HCT116 (cell line): Measurements from ENCODE around the gene CNPY2. TPM values are rescaled to one million over a fixed set of nuclear protein-coding genes. Genes with fewer than 3 reads are reported as not detected.

ENCODE experiments used
- ATAC-seq: fragments of 200-7000 bp; cut with Tn5 transposase; 2 replicates; pipeline ENCODE4 v1.9.1; 2020; ENCODE audit warnings: mild to moderate bottlenecking, moderate library complexity
- BruUV-seq: library from RNA; stranded (reverse); fragments of 400-500 nt; replicated peaks from 2 replicates; lab custom pipeline; 2021; lab: Mats Ljungman, UMichigan
- CTCF ChIA-PET: fragments of 300-600 bp; sonication (Branson Sonifier 250); formaldehyde crosslinking; loops from one replicate; lab custom pipeline; 2021; ENCODE audit warnings: antibody characterized with exemption; lab: Charles Lee
- POLR2A ChIA-PET: fragments of 300-600, 350-600 bp; sonication (Branson Sonifier 250); formaldehyde crosslinking; loops from one replicate; lab custom pipeline; 2021; ENCODE audit warnings: antibody characterized with exemption; lab: Charles Lee
- RAD21 ChIA-PET, 2 experiments: fragments of 300-600 bp; sonication (Branson Sonifier 250); formaldehyde crosslinking; loops; one replicate each; lab custom pipeline; 2023; ENCODE audit warnings: low total read pairs in 2 of 2; ENCODE audit not compliant: uncharacterized antibody in 2 of 2, unreplicated experiment in 2 of 2, low non-redundant PET in 1 of 2; lab: Charles Lee
- DNase-seq: peaks from one replicate; pipeline ENCODE4 v3.0.0-alpha.2; 2010; ENCODE audit warnings: low read depth, low spot score
- H2AFZ ChIP-seq: fragments of 200-600 bp; shearing (Covaris generic), sonication (generic); 2 replicates; pipeline ENCODE4 v1.6.1; 2017; ENCODE audit warnings: low read depth, mixed run types, mixed read lengths, antibody characterized with exemption, low read length; ENCODE audit not compliant: poor library complexity, severe bottlenecking
- H3K27ac ChIP-seq: 2 replicates; pipeline ENCODE4 v1.5.1; 2012; ENCODE audit warnings: low read depth, low read length
- H3K27me3 ChIP-seq: fragments of 200-600 bp; sonication (generic); 2 replicates; pipeline ENCODE4 v1.6.1; 2016; ENCODE audit warnings: mixed run types, low read length, mixed read lengths; ENCODE audit not compliant: insufficient read depth
- H3K36me3 ChIP-seq, 2 experiments: fragments of 200-500 bp in 1 of 2; fragments of 200-600 bp in 1 of 2; sonication (Bioruptor generic) in 1 of 2; sonication (generic) in 1 of 2; 2 replicates each; pipeline versions ENCODE4 v1.5.1 to v1.6.1; 2014 to 2016; ENCODE audit warnings: low read length in 2 of 2, inconsistent platforms in 1 of 2, mixed read lengths in 1 of 2, mixed run types in 1 of 2; ENCODE audit not compliant: insufficient read depth in 2 of 2, control insufficient read depth in 1 of 2
- H3K4me1 ChIP-seq, 2 experiments: fragments of 200-600 bp in 1 of 2; sonication (generic) in 1 of 2; 2 replicates each; pipeline versions ENCODE4 v1.5.1 to v1.6.1; 2012 to 2017; ENCODE audit warnings: low read length in 2 of 2, inconsistent platforms in 1 of 2, mild to moderate bottlenecking in 1 of 2, mixed read lengths in 1 of 2, mixed run types in 1 of 2, moderate library complexity in 1 of 2; ENCODE audit not compliant: insufficient read depth in 2 of 2, control insufficient read depth in 1 of 2
- H3K4me2 ChIP-seq: fragments of 200-600 bp; sonication (generic); 2 replicates; pipeline ENCODE4 v1.6.1; 2017; ENCODE audit warnings: mixed run types, low read length, mixed read lengths
- H3K4me3 ChIP-seq, 2 experiments: fragments of 200-600 bp in 1 of 2; sonication (generic) in 1 of 2; replicated peaks in 1 of 2; 2 replicates each; pipeline ENCODE4 v1.5.1; 2011 to 2016; ENCODE audit warnings: low read length in 2 of 2, control low read depth in 1 of 2, low read depth in 1 of 2, mild to moderate bottlenecking in 1 of 2, mixed read lengths in 1 of 2, mixed run types in 1 of 2
- H3K79me2 ChIP-seq: fragments of 200-600 bp; sonication (generic); 2 replicates; pipeline ENCODE4 v1.6.1; 2017; ENCODE audit warnings: mild to moderate bottlenecking, mixed run types, low read length, moderate library complexity, mixed read lengths; ENCODE audit not compliant: insufficient read depth
- H3K9ac ChIP-seq: fragments of 200-600 bp; sonication (generic); 2 replicates; pipeline ENCODE4 v1.6.1; 2016; ENCODE audit warnings: low read length, mixed read lengths
- H3K9me2 ChIP-seq: fragments of 200-600 bp; sonication (generic), shearing (Covaris generic); 2 replicates; pipeline ENCODE4 v1.6.1; 2017; ENCODE audit warnings: mixed run types, mild to moderate bottlenecking, moderate library complexity; ENCODE audit not compliant: insufficient read depth
- H3K9me3 ChIP-seq, 2 experiments: fragments of 200-500 bp in 1 of 2; fragments of 200-600 bp in 1 of 2; sonication (Bioruptor generic) in 1 of 2; sonication (generic) in 1 of 2; 2 replicates each; pipeline ENCODE4 v1.6.1; 2014 to 2017; ENCODE audit warnings: low read length in 2 of 2, mixed read lengths in 2 of 2, inconsistent platforms in 1 of 2, low read depth in 1 of 2, mild to moderate bottlenecking in 1 of 2, mixed run types in 1 of 2, moderate library complexity in 1 of 2; ENCODE audit not compliant: control insufficient read depth in 1 of 2, insufficient read depth in 1 of 2
- H4K20me1 ChIP-seq: fragments of 200-600 bp; sonication (generic), shearing (Covaris generic); 2 replicates; pipeline ENCODE4 v1.6.1; 2017; ENCODE audit warnings: mixed run types, mild to moderate bottlenecking, moderate library complexity; ENCODE audit not compliant: insufficient read depth
- ATF3 ChIP-seq: IDR thresholded peaks from 2 replicates; pipeline ENCODE4 v1.6.1; 2012
- CBX3 ChIP-seq: IDR thresholded peaks from 2 replicates; pipeline ENCODE4 v1.6.1; 2012; ENCODE audit warnings: low read depth
- CTCF ChIP-seq, 3 experiments: fragments of 200-600 bp in 1 of 3; sonication (generic) in 1 of 3; IDR thresholded peaks in 2 of 3; conservative IDR thresholded peaks in 1 of 3; 2 replicates each; pipeline ENCODE4 v1.5.1; 2012 to 2017; ENCODE audit warnings: low read depth in 2 of 3, low read length in 2 of 3, antibody characterized with exemption in 1 of 3, borderline replicate concordance in 1 of 3, control low read depth in 1 of 3, mild to moderate bottlenecking in 1 of 3, mixed read lengths in 1 of 3, mixed run types in 1 of 3, moderate library complexity in 1 of 3; ENCODE audit not compliant: insufficient read depth in 1 of 3
- EGR1 ChIP-seq: IDR thresholded peaks from 2 replicates; pipeline ENCODE4 v1.6.1; 2012; ENCODE audit warnings: low read depth
- ELF1 ChIP-seq: IDR thresholded peaks from 2 replicates; pipeline ENCODE4 v1.6.1; 2012; ENCODE audit warnings: low read depth, borderline replicate concordance
- EZH2 ChIP-seq: fragments of 200-600 bp; sonication (generic); IDR thresholded peaks from 2 replicates; pipeline ENCODE4 v1.6.1; 2017; ENCODE audit warnings: antibody characterized with exemption, mixed run types
- EZH2phosphoT487 ChIP-seq: fragments of 200-600 bp; IDR thresholded peaks from 2 replicates; pipeline ENCODE4 v1.6.1; 2018; ENCODE audit warnings: antibody characterized with exemption, borderline replicate concordance
- JUND ChIP-seq: IDR thresholded peaks from 2 replicates; pipeline ENCODE4 v1.6.1; 2012
- MAX ChIP-seq: IDR thresholded peaks from 2 replicates; pipeline ENCODE4 v1.6.1; 2012
- POLR2AphosphoS5 ChIP-seq: IDR thresholded peaks from 2 replicates; pipeline ENCODE4 v1.6.1; 2011; ENCODE audit warnings: mild to moderate bottlenecking, low read depth, low read length, moderate library complexity
- REST ChIP-seq: IDR thresholded peaks from 2 replicates; pipeline ENCODE4 v1.6.1; 2012; ENCODE audit warnings: low read depth
- SIN3A ChIP-seq: IDR thresholded peaks from 2 replicates; pipeline ENCODE4 v1.6.1; 2012; ENCODE audit warnings: low read depth
- SP1 ChIP-seq: IDR thresholded peaks from 2 replicates; pipeline ENCODE4 v1.6.1; 2012; ENCODE audit warnings: low read depth
- SRF ChIP-seq: IDR thresholded peaks from 2 replicates; pipeline ENCODE4 v1.6.1; 2012; ENCODE audit warnings: low read depth
- TCF7L2 ChIP-seq: IDR thresholded peaks from 2 replicates; pipeline ENCODE4 v1.7.0; 2011; ENCODE audit warnings: borderline replicate concordance, inconsistent platforms; ENCODE audit not compliant: insufficient read depth, insufficient read length; ENCODE audit errors: extremely low read depth
- ZNF274 ChIP-seq: fragments of 200-500 bp; sonication (Bioruptor generic); IDR thresholded peaks from 2 replicates; pipeline ENCODE4 v1.6.1; 2014; ENCODE audit warnings: mild to moderate bottlenecking, low read depth, low read length, inconsistent platforms
- intact Hi-C: fragments of 100-400 bp; cut with micrococcal nuclease; formaldehyde crosslinking; loops from 2 replicates; pipeline ENCODE4 v1.10.0; 2022
- total RNA-seq: library from RNA; stranded (reverse); gene quantifications from one replicate; pipeline ENCODE4 v1.2.1, GENCODE V29; 2021; ENCODE audit not compliant: unreplicated experiment

The CNPY2 gene
- total RNA-seq, 1 experiment from 2014 or later, result 109 TPM

- Histone ChIP-seq H3K4me3 (no peak overlapping the region), H3K36me3 (peaks cover 25 to 33% of the 10 kb centered on the region in 2 experiments; a peak in 3 of 4 replicates), H2AFZ (no peak overlapping the region)
- intact Hi-C loops, result loop anchor here (1.0 kb wide), 1 partner anchor 13 kb away; no protein-coding TSS in a partner anchor
- TF ChIP-seq SRF (no peak), REST (no peak), EZH2phosphoT487 (no peak), MAX (no peak), JUND (no peak), CBX3 (no peak), POLR2AphosphoS5 (no peak), ATF3 (no peak), EGR1 (no peak), TCF7L2 (no peak), SP1 (no peak), ELF1 (no peak), ZNF274 (no peak), EZH2 (no peak), SIN3A (no peak), CTCF (IDR thresholded peaks at IDR 0.05 in 2 of 3, conservative IDR thresholded peaks at IDR 0.05 in 1 of 3; ENCODE audit: borderline replicate concordance in 1 of 3, insufficient read depth in 1 of 3, low read depth in 2 of 3, low read length in 2 of 3) (no peak)
- TF ChIP-seq, all 23 proteins: peak for 0
- ATAC-seq (no peak), DNase-seq (no peak)
- Histone ChIP-seq H4K20me1 (no peaks in the 10 kb centered on the region), H3K79me2 (no peaks in the 10 kb centered on the region), H3K27ac (no peak overlapping the region), H3K27me3 (no peaks in the 10 kb centered on the region), H3K9me3 (no peaks in the 10 kb centered on the region), H3K4me1 (no peaks in the 10 kb centered on the region), H3K9ac (no peak overlapping the region), H3K9me2 (no peaks in the 10 kb centered on the region), H3K4me2 (no peak overlapping the region)
- CTCF ChIA-PET, result no interaction called here
- POLR2A ChIA-PET, result interaction anchor here (2.9 kb wide), 1 partner anchor 9 kb away, joined by 8 read pairs; the partner anchor contains the start of gene STAT2
- BruUV-seq, result no TSS peak
- RAD21 ChIA-PET, result no interaction called here
These were observed 34.9 kb upstream of the CNPY2 start for GRCh38 chr12:56350662-56351061.
